Osteocyte (in vitro differentiated cells): ENCODE results near the gene EXO1. TPM values are rescaled to one million over a fixed set of nuclear protein-coding genes. Genes with fewer than 3 reads are reported as not detected.

Source experiments
- DNase-seq: peaks from one replicate; pipeline ENCODE4 v3.0.0; 2021; ENCODE audit warnings: mixed read lengths; ENCODE audit not compliant: unreplicated experiment; ENCODE audit errors: extremely low spot score
- H3K27ac Mint-ChIP-seq: one replicate; pipeline ENCODE4 v1.8.0; 2021; ENCODE audit warnings: mild to moderate bottlenecking, mixed read lengths; ENCODE audit not compliant: unreplicated experiment
- H3K27me3 Mint-ChIP-seq: one replicate; pipeline ENCODE4 v1.8.0; 2021; ENCODE audit warnings: mixed read lengths; ENCODE audit not compliant: unreplicated experiment
- H3K36me3 Mint-ChIP-seq: one replicate; pipeline ENCODE4 v1.8.0; 2021; ENCODE audit warnings: mixed read lengths; ENCODE audit not compliant: unreplicated experiment
- H3K4me1 Mint-ChIP-seq: one replicate; pipeline ENCODE4 v1.8.0; 2021; ENCODE audit warnings: mixed read lengths; ENCODE audit not compliant: unreplicated experiment
- H3K4me3 Mint-ChIP-seq: one replicate; pipeline ENCODE4 v1.8.0; 2021; ENCODE audit warnings: mild to moderate bottlenecking, moderate library complexity, mixed read lengths; ENCODE audit not compliant: unreplicated experiment
- H3K9me3 Mint-ChIP-seq: one replicate; pipeline ENCODE4 v1.8.0; 2021; ENCODE audit warnings: mixed read lengths; ENCODE audit not compliant: unreplicated experiment
- CTCF ChIP-seq: fragments of 200-600 bp; sonication (generic); IDR thresholded peaks from 2 replicates; pipeline ENCODE4 v1.5.0; 2021; ENCODE audit warnings: antibody characterized with exemption, mild to moderate bottlenecking, moderate library complexity
- total RNA-seq: library from RNA; stranded (reverse); gene quantifications from 2 replicates; pipeline ENCODE4 v1.2.1, GENCODE V29; 2021

The EXO1 gene
- total RNA-seq, 1 donor from 2014 or later = 3.4 TPM

GRCh38 chr1:241839369-241839979 is 8.5 kb upstream of the EXO1 start:
- TF ChIP-seq CTCF = no peak
- no peak for DNase-seq
- no peak overlapping the region for H3K27ac Mint-ChIP-seq

DNA sequence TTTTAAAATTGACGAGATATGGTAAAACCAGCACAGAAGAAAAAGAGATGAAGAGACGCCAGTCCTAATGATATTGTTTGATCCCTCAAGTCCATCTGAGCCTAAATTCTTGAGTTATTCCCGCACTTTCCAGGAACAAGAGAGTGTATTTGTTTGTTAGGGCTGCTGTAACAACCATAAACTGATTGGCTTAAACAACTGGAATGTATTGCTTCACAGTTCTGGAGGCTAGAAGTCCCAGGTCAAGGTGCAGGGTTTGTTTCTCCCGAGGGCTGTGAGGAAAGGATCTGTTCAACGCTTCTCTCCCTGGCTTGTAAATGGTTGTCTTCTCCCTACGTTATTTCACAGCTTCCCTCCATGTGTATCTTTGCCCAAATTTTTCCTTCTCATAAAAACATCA is 7.8 kb upstream of the EXO1 start:
- no peak for DNase-seq
- Mint-ChIP-seq H3K9me3 (no peaks in the 10 kb centered on the region), H3K27me3 (peaks cover 8% of the 10 kb centered on the region), H3K36me3 (no peaks in the 10 kb centered on the region), H3K4me1 (peaks cover 13% of the 10 kb centered on the region), H3K4me3 (no peak overlapping the region), H3K27ac (no peak overlapping the region)
- TF ChIP-seq CTCF = no peak

More at GRCh38 chr1:241839369-241839979, 8.5 kb upstream of the EXO1 start:
- no peaks in the 10 kb centered on the region for H3K36me3 Mint-ChIP-seq
- H3K4me1 Mint-ChIP-seq = peaks cover 13% of the 10 kb centered on the region
- peaks cover 8% of the 10 kb centered on the region for H3K27me3 Mint-ChIP-seq
- H3K4me3 Mint-ChIP-seq = no peak overlapping the region
- no peaks in the 10 kb centered on the region for H3K9me3 Mint-ChIP-seq

GRCh38 chr1:241841691-241842090 is 6.3 kb upstream of the EXO1 start:
- Mint-ChIP-seq H3K9me3 (no peaks in the 10 kb centered on the region), H3K4me3 (no peak overlapping the region), H3K4me1 (peaks cover 13% of the 10 kb centered on the region), H3K36me3 (no peaks in the 10 kb centered on the region), H3K27ac (no peak overlapping the region), H3K27me3 (peaks cover 8% of the 10 kb centered on the region)
- no peak for DNase-seq
- no peak for TF ChIP-seq CTCF

DNA sequence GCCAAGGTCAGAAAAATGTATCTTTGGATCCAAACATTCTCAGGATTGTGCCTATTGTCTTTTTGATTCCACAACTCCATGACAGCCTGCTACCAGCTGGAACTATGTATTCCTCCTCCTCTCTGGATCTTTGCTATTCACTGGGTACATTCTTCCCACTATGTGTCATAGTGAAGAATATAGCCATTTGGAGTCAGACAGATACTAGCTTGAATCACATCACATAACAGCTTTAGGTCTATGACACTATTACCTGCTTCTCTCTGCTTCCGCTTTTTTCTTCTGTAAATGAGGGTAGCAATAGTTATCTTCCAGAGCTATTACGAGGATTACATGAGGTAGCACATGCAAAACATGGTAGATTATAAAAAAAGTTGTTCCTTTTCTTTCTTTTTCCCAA is 5.4 kb upstream of the EXO1 start:
- no peak for DNase-seq
- Mint-ChIP-seq H3K9me3 (no peaks in the 10 kb centered on the region), H3K27ac (no peak overlapping the region), H3K4me3 (no peak overlapping the region), H3K36me3 (no peaks in the 10 kb centered on the region), H3K27me3 (peaks cover 8% of the 10 kb centered on the region), H3K4me1 (peaks cover 17% of the 10 kb centered on the region)
- TF ChIP-seq CTCF = no peak

DNA sequence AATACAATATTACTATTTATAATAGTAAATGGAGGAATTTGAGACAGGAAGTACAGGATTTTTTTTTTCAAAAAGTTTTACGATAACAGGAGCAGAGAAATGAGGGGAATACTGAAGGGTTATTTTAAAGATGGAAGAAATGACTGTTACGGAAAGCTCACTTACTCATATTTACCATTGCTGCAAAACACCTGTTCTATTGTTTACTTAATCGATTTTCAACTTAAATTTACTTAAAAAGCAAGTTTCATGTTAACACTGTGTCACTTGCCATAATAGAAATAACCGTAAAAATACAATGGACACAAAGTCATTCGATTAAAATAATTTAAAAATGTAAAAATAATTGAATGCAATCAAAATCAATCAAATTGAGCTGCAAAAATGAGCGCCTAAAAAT is 3.4 kb upstream of the EXO1 start:
- no peak overlapping the region for H3K27ac Mint-ChIP-seq
- no peaks in the 10 kb centered on the region for H3K9me3 Mint-ChIP-seq
- H3K4me1 Mint-ChIP-seq = peaks cover 23% of the 10 kb centered on the region
- peaks cover 8% of the 10 kb centered on the region for H3K27me3 Mint-ChIP-seq
- DNase-seq = no peak
- H3K4me3 Mint-ChIP-seq = no peak overlapping the region
- no peak for TF ChIP-seq CTCF
- no peaks in the 10 kb centered on the region for H3K36me3 Mint-ChIP-seq
